Measurements from ENCODE around the gene EXOSC2.

Gene EXOSC2

DNA sequence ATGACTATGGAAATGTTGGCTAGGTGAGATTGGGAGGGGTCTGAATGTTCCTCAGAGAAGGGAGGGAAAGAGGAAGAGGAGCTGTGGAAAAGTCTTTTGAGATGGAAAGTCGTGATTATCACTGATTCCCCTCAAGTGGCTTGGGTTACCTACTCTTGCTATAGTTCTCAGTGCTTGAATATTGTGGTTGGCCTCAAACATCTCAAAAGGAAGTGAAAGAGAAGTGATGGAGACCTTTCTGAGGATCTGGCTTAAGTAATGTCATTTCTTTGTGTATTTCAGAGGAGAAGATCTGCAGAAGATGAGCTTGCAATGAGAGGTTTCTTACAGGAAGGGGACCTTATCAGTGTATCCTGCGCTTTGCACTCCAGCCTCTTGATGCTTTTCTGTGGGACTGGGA, 5.5 kb downstream of the EXOSC2 start:
- no peaks in the 10 kb centered on the region for H3K9me2 ChIP-seq (replicated peaks; ENCODE audit: insufficient read depth, low read length)
- H3K9me3 ChIP-seq (ENCODE audit: insufficient read depth, low read length): no peaks in the 10 kb centered on the region
- H3K27me3 ChIP-seq (ENCODE audit: low read length): no peaks in the 10 kb centered on the region
- no peaks in the 10 kb centered on the region for H3F3A ChIP-seq (ENCODE audit: insufficient read depth)
- peaks cover 30% of the 10 kb centered on the region for H3K79me2 ChIP-seq (ENCODE audit: insufficient read depth, low read length)
- no peak overlapping the region for H3K4me3 ChIP-seq (ENCODE audit: insufficient read depth, low read length, poor library complexity, severe bottlenecking)
- H3K4me2 ChIP-seq (ENCODE audit: low read depth, low read length, poor library complexity, severe bottlenecking): no peak overlapping the region
- H3K36me3 ChIP-seq (ENCODE audit: low read length): peaks cover 27% of the 10 kb centered on the region
- no peak overlapping the region for H3K9ac ChIP-seq (ENCODE audit: low read length)
- no peak for TF ChIP-seq EZH2phosphoT487 (conservative IDR thresholded peaks at IDR 0.05; ENCODE audit: low read length)
- TF ChIP-seq, protein P1, sequence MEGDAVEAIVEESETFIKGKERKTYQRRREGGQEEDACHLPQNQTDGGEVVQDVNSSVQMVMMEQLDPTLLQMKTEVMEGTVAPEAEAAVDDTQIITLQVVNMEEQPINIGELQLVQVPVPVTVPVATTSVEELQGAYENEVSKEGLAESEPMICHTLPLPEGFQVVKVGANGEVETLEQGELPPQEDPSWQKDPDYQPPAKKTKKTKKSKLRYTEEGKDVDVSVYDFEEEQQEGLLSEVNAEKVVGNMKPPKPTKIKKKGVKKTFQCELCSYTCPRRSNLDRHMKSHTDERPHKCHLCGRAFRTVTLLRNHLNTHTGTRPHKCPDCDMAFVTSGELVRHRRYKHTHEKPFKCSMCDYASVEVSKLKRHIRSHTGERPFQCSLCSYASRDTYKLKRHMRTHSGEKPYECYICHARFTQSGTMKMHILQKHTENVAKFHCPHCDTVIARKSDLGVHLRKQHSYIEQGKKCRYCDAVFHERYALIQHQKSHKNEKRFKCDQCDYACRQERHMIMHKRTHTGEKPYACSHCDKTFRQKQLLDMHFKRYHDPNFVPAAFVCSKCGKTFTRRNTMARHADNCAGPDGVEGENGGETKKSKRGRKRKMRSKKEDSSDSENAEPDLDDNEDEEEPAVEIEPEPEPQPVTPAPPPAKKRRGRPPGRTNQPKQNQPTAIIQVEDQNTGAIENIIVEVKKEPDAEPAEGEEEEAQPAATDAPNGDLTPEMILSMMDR (IDR thresholded peaks at IDR 0.05; ENCODE audit: insufficient read depth, low read length, poor library complexity, severe bottlenecking): no peak
- no peak overlapping the region for H3K27ac ChIP-seq (ENCODE audit: low read depth, low read length)
- H2AFZ ChIP-seq (ENCODE audit: low read depth, low read length, severe bottlenecking): no peak overlapping the region
- H4K20me1 ChIP-seq (ENCODE audit: low read depth, low read length): peaks cover 6% of the 10 kb centered on the region; the same call in 1 of the 2 replicates

DNA sequence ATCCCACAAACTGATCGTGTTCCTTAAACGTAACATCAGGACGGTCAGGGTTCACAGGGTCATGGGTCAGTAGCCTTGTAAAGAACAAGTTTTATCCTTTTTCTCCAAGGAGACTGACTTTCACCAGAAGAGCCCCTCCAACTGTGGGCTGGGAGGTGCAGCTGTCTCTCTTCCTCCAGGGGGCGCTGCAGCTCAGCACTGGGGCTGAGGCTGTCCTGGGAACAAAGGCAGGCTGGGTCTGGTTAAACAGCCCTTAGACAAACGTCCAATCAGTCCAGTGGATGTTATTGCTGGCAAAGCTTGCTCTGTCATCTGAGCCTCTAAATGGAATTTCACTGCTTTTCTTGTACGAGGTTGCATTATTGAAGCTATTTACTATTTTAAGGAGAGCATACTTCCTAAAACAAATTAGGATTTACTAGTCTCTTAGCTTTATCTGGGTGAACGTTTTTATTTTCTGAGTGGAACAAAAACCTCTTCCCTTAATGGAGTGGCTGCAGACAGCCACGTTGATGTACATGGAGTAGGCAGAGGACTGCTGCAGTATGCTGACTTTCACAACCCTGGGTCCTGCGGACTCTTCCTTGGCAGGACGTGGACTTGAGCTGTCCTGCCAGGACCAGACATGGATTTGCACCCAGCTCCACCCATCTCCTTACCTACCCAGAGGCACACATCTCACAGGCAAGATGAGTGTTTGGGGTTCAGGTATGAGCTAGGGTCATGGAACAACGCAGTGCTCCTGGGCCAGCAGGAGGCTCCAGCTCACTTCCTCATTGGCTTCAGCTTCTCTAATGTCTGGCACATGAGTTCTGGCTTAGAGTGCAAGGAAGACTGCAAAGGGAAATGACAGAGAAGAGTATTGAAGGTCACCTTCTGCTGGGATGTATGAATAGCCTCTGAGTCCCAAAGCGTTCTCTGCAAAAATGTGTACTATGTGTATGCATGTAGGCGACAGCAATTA, 7.8 kb downstream of the EXOSC2 start:
- Histone ChIP-seq H3K9ac (ENCODE audit: low read length) (no peak overlapping the region), H3K79me2 (ENCODE audit: insufficient read depth, low read length) (peaks cover 8% of the 10 kb centered on the region), H3K9me2 (replicated peaks; ENCODE audit: insufficient read depth, low read length) (no peaks in the 10 kb centered on the region), H3K4me3 (ENCODE audit: insufficient read depth, low read length, poor library complexity, severe bottlenecking) (no peak overlapping the region), H3K9me3 (ENCODE audit: insufficient read depth, low read length) (no peaks in the 10 kb centered on the region), H3F3A (ENCODE audit: insufficient read depth) (peaks cover 4% of the 10 kb centered on the region; the same call in 1 of the 2 replicates), H3K4me2 (ENCODE audit: low read depth, low read length, poor library complexity, severe bottlenecking) (no peak overlapping the region), H2AFZ (ENCODE audit: low read depth, low read length, severe bottlenecking) (no peak overlapping the region), H3K27me3 (ENCODE audit: low read length) (no peaks in the 10 kb centered on the region), H3K27ac (ENCODE audit: low read depth, low read length) (no peak overlapping the region), H4K20me1 (ENCODE audit: low read depth, low read length) (peaks cover 6% of the 10 kb centered on the region; the same call in 1 of the 2 replicates), H3K36me3 (ENCODE audit: low read length) (peaks cover 22% of the 10 kb centered on the region)
- TF ChIP-seq EZH2phosphoT487 (conservative IDR thresholded peaks at IDR 0.05; ENCODE audit: low read length): no peak
- TF ChIP-seq, protein P1 (IDR thresholded peaks at IDR 0.05; ENCODE audit: insufficient read depth, low read length, poor library complexity, severe bottlenecking): peak; percentile 93

DNA sequence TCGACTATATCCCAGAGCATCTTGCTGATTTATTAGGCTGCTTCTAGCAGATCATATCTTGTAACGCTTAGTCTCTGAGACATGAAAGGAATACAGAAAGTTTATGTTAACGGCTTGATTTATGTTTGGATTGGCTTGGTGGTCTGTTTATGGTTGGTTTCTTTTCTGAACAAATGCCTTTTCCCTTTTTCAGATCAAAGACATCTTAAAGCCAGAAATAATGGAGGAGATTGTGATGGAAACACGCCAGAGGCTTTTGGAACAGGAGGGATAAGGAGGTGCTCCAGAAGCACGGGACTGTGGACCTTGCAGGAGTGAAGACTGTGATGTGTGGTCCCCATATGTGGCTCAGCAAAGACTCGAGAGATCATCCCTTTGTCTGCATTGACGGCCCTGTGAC, 9.9 kb downstream of the EXOSC2 start:
- Histone ChIP-seq H3K9ac (ENCODE audit: low read length) (no peak overlapping the region), H2AFZ (ENCODE audit: low read depth, low read length, severe bottlenecking) (no peak overlapping the region), H3K4me2 (ENCODE audit: low read depth, low read length, poor library complexity, severe bottlenecking) (no peak overlapping the region), H3K4me3 (ENCODE audit: insufficient read depth, low read length, poor library complexity, severe bottlenecking) (no peak overlapping the region), H3K9me3 (ENCODE audit: insufficient read depth, low read length) (no peaks in the 10 kb centered on the region), H4K20me1 (ENCODE audit: low read depth, low read length) (peaks cover 6% of the 10 kb centered on the region; the same call in 1 of the 2 replicates), H3K79me2 (ENCODE audit: insufficient read depth, low read length) (no peaks in the 10 kb centered on the region; the same call in 1 of the 2 replicates), H3F3A (ENCODE audit: insufficient read depth) (peaks cover 15% of the 10 kb centered on the region), H3K9me2 (replicated peaks; ENCODE audit: insufficient read depth, low read length) (no peaks in the 10 kb centered on the region), H3K36me3 (ENCODE audit: low read length) (0 out of 2 replicates have a peak, but pooled peaks cover 12% of the 10 kb centered on the region), H3K27ac (ENCODE audit: low read depth, low read length) (no peak overlapping the region), H3K27me3 (ENCODE audit: low read length) (no peaks in the 10 kb centered on the region)
- TF ChIP-seq, protein P1 (IDR thresholded peaks at IDR 0.05; ENCODE audit: insufficient read depth, low read length, poor library complexity, severe bottlenecking): no peak
- no peak for TF ChIP-seq EZH2phosphoT487 (conservative IDR thresholded peaks at IDR 0.05; ENCODE audit: low read length)

Data from SU-DHL-6 (cell line).